Hematopoietic multipotent progenitor cell treated with erythropoietin and hydrocortisone succinate and interleukin-3 and kit ligand, for 6 days (in vitro differentiated cells): ENCODE data around the gene HMCN2.
A peak's percentile ranks its signal among the peaks of the same experiment; 100 is the strongest.

ENCODE experiments used
- DNase-seq: peaks from one replicate; pipeline ENCODE4 v3.0.0-alpha.2; 2015

Gene HMCN2

GRCh38 chr9:130458027-130458803 lies 192.7 kb downstream of the HMCN2 start:
- DNase-seq = no peak

DNA sequence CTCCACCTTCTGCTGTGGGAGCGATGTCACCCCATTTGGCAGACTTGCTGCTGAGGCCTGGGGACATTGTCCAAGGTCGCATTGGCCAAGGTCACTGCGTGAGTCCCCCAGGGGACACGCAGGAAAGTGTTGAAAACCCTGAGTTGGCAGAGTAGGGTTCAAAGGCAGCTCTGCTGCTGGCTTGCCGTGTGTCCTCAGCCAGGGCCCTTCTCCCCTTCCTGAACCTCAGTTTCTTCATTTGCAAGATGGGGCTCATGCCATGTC lies 193.2 kb downstream of the HMCN2 start:
- DNase-seq = no peak

DNA sequence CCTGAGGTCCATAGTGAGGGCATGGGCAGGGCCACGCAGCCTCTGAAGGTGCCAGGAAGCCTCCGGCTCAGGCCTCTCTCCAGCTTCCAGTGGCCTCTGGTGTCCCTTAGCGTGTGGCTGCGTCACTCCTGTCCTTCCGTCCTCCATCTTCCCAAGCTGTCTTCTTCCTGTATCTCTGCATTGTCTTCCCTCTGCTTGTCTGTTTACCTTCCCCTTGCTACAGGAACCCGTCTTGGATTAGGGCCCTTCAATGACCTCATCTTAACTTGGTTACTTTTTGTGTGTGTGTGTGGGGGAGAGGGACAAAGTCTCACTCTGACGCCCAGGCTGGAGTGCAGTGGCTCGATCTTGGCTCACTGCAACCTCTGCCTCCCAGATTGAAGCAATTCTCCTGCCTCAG lies 193.6 kb downstream of the HMCN2 start:
- no peak for DNase-seq

DNA sequence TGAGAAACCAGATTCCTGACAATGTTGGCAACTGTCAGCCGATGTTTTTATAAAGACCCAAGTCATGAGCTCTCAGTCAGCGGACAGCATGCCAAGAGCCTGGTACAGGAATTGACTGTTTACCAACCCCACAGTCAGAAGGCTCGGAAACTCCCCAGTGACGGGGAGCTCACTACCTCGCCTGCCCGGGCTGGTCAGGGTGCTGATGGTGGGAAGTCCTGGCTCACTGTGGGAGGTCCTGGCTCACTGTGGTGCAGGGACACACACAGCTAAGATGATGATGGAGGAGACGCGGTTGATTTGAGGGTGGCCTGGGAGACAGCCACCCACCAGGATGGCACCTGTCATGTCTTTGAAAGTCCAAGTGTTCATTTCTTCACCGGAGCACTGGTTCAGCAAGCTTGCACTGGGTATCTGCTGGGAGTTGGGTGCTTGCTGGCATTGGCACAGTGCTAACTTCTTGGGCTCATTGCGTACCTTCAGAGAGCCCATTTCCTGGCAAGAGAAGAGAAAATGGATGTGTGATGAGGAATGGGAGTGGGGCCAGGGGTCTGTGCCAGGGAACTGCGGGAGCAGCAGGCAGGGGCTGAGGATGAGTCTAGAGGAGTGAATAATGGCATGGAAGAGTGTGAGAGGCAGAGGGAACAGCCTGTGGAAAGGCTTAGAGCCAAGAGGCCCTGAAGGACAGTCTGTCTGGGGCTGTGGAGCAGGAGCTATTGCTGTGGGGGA lies 194.5 kb downstream of the HMCN2 start:
- DNase-seq = no peak

DNA sequence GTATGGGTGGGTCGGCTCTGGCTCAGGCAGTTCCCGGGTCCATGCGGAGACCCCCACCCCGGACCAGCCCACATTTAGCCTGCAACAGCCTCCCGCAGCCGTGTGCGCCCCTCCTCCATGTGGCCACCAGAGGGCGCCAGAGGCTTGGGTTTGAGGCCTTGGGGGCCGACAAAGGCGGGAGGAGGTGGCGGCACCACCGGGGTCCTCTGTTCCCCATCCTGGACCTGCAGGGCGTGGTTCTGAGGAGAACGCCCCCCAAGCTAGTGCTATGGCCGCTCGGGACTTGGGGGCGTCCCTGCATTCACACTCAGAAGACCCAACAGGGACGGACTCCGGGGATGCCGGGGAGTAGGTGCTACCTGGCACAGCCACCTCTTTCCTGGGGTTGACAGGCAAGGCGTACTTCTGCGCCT lies 195.7 kb downstream of the HMCN2 start:
- peak; percentile 80 for DNase-seq

DNA sequence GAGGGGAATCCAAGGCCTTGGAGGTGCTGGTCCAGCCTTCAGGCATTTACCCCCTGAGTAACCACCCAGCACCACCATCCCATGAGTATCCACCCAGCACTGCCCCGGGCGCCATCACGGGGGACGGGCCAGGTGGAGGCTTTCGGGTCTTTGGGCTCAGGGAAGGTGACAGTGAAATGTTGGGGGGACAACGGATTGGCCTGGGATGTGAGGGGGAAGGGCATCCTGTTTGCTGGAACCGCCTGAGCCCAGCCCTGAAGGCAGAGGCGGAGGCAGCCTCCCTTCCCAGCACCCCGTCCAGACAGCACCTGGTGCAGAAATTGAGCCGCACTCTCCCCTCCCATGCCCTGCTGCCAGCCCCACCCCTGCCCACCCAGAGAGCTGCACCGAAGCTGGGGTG lies 196.2 kb downstream of the HMCN2 start:
- DNase-seq = no peak

DNA sequence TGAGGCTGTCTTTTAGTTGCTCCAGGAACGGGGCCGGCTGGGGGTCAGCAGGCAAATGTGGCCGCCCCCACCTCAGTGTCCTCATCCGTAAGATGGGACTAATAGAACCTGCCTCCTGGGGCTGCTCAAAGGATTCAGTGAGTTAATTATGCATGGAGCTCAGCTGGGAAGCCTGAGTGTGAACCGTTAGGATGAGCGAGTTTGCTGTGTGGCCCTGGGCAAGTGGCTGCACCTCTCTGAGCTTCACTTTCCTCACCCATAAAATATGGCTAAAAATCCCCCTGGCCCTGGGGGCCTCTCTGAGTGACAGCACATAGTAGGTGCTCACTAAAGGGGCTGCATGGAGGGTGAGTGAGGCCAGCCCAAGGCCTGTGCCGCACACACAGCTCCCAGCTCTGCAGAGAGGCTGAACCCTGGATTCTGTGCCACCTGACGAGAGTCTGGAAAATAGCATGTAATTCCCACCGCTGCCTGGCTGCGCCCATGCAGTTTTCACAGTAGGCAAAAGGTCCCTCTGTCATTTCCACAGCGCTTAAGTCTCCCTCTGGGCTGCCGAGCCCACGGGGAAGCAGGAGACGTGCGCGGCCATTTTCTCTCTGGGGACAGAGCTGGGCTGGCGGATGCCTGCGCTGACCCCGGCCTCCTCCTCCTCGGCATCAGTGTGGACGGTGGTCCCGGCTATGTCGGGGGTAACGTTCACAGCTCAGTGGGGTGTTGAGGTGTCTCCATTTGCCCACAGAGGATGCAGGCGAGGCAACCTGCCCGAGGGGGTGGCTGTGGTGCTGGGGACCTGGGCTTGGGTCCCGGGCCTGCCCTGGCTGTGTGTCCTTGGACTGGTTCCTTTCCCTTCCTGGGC lies 197.4 kb downstream of the HMCN2 start:
- DNase-seq = no peak

- no peak for DNase-seq
Measured at GRCh38 chr9:130463763-130464745, 198.5 kb downstream of the HMCN2 start.

- no peak for DNase-seq
Measured at GRCh38 chr9:130465383-130466096, 200.0 kb downstream of the HMCN2 start.

GRCh38 chr9:130466537-130467217 lies 201.1 kb downstream of the HMCN2 start:
- no peak for DNase-seq

DNA sequence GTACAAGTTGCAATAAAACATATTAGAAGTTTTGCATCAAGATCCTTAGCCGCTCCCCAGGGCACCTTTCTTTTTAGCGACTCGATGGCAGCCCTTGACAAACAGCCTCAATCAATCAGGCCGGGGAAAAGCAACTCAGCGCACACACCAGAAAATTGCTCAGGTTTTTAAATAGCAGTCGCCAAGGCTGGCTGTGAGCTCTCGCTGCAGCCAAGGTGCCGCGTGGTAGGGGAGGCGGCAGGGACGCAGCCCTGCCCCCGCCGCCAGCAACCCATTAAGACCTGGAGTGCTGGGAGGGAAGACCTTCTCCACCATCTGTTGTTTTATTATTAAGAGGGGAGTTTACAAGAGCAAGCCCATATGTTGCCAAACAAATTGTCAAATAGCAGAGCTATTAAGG lies 201.8 kb downstream of the HMCN2 start:
- no peak for DNase-seq

GRCh38 chr9:130468566-130468965 lies 203.0 kb downstream of the HMCN2 start:
- no peak for DNase-seq

- DNase-seq = no peak
Measured at GRCh38 chr9:130470269-130470668, 204.7 kb downstream of the HMCN2 start.

DNA sequence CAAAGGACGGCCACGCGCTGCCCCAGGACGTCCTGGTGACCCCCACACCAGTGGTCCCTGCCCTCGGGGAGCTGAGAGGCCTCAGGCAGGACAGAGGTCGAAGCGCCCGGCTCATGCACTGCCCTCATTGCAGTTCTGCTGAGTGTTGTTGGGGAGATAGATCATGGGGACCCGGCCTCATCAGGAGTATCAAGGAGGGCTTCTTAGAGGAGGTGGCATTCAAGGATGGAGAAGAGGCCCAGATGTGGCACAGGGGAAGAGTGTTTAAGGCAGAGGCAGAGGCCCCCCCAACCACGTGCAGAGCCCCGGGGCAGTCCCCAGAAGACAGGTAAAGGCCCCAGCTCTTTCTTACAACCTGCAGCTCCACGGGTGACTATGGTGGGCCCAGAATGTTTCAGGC lies 205.4 kb downstream of the HMCN2 start:
- no peak for DNase-seq

DNA sequence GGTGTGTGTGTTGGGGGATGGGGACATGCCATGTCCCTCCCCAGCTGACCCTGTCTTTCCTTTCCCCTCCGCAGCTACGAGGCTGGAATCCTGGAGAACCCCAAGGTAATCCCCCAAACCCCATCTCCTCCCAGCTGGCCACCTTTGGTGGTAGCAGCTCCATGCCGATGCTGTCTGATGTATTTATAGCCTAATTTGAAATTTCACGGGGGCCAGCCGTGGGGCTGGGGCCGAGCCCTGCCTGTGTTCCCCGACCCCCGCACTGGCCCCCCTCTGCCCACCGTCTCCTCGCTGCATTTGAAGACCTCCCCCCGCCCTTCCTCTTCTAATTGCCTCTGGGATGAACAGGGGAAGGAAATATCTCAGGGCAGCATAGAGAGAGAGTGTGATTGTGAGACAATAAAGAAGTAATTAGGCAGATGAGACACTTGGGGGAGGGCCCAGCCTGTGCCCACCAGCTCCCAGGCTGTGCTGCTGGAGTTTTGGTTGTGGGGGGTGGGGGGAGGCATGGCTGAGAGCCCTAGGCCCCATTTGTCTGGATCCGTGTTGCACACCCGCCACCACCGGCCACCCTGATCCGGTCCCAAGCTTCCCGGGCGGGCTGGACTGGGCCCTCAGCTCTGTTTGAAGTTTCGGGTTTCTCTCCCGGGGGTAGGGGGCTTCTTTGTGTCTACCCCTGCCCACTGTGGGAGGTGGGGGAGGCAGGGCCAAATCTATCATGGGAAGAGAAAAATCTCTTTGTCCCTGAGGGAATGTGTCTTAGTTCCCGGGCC lies 206.0 kb downstream of the HMCN2 start:
- no peak for DNase-seq

- no peak for DNase-seq
Measured at GRCh38 chr9:130472184-130472705, 206.7 kb downstream of the HMCN2 start.

DNA sequence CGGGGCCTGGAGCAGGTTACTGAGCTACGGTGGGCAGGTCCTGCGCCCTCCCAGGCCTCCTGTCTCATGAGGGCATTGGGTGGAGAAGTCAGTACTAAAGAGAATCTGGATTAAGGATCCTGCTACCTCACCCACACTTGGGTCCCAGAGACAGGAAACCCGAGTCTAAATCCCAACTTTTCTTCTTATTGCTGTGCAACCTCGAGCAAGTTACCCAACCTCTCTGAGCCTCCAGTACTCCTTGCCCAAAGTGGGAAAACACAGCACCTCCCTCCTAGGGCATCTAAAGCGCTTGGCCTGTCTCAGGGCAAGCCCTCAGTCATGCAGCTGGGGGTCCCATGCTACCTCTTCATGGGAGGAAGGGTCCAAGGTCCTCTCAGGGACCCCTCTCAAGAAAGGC lies 207.4 kb downstream of the HMCN2 start:
- DNase-seq = no peak

GRCh38 chr9:130473566-130473965 lies 208.0 kb downstream of the HMCN2 start:
- no peak for DNase-seq

DNA sequence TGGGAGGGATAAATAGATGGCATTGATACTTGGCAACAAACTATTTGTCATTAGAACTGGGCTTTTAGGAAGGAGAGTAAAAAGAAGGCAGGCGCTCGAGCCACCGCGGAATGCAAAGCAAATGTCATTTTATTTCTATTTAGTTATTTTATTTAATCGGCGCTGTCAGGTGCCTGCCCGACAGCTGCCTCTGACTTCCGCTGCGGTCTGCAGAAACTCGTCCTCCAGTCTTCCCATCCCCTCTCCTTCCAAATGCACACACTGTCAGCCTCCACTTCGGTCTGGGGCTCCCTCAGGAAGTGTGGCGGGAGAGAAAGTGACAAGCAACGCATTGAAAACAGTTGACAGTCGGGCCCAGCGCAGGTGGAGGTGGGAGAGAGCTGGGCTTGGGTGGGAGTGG lies 208.5 kb downstream of the HMCN2 start:
- no peak for DNase-seq

DNA sequence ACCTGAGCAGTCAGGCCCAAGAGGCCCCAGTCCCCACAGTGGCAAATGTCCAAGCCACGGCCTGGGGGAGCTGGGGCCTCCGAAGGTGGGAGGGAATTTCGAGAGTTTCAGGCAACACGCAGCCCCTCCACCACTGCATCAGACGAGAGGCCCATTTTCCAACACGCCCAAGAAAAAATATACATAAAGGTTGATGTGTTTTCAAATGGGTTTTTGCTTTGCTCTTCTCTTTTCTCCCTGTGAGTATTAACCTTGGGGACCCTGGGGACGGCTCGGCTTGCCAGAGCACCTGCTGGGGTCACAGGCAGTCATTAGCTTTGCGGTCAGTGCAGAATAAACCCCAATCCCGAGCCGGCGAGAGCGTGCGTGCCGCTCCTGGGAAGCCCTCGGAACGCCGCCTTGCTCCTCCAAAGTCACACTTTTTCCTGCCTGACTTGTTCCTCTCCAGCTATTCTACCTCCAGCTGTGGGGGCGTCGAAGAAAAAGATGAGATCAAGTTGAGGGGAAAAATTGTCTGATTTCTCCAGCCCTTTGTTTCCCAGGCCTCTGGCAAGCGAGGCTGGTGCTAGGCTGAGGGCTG lies 210.7 kb downstream of the HMCN2 start:
- DNase-seq = no peak
